NK-92 (cell line): ENCODE measurements around the gene THBS3.
"Not testable (repeated sequence)": the region's sequence is repeated elsewhere in the genome, so short reads cannot be mapped to it uniquely, and the experiment has no call there.

Experiments
- DNase-seq: peaks from one replicate; lab custom pipeline; 2025; ENCODE audit not compliant: unreplicated experiment; lab: John Stamatoyannopoulos, UW

The THBS3 gene

DNA sequence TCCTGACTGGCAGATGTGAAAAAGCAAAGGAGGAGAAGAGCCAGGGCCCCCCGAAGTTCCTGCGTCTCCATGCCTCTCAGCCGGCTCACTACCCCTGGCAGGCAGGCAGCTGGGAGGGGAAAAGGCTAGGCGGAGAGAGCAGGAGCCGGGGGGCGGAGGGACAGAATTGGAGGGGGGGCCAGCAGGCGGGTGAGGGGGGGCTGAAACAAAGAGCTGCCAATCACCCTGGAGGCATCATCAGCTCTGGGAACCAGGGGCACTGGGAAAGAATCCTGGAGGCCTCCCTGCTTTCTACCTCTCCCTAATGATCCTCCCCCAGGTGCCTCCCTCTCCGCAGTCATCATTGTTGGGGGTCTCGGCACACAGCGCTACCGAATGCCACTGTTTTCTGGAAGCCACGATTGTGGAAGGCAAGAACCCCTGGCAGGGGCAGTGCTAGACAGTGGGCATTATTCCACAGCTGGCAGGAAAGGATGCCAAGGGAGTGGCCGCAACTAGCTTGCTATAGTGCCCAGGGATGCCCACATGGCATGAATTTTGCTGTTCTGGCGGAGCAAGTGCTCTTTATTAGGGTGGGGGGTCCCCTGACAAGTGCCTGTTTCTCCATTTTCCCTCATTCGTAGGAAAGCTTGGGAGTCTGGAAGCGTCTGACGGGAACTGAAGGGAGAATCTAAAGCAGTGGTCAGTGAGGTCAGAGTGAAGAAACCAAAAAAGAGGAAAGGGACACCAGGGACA, at the start of gene THBS3:
THBS3 (minus strand) TSS at position 92 of the 735 bp plus-strand sequence; CDS start at position 71, 21 bp downstream.
- DNase-seq = no peak

DNA sequence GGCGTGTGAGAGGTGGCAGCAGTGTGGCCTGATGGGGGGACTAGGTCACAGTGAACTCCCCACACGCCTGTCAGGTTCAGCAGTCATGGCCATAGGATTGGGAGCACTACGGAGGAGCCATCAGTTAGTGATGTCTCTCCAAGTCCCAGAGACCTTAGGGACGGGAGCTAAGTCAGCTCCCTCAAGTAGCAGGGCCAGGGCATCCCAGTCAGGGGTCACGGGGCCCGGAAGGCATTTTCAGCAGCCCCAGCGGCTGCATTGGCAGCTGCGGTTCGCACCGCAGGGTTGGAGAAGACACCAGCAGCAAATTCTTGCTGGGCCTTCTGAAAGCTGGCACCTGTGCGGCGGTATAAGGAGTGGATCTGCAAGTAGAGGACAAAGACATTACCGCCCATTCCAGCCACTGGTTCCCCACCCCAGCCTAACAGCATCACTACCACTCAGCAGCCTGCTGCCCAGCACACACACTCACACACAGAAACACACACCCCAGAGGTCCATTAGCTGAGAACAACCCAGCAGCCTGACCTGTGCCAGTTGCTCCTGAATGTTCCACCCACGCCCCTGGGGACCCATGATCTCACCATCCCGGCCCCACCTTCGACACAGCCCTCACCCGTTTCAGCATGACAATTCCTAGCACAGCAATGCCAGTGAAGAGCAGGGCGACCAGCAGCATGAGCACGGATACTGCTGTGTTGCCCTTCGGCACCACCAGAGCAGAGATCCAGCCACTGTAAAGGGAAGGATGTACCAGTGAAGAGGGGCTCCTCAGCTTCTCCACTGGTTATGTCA, 48.6 kb upstream of the THBS3 start:
- DNase-seq = no peak

- no peak for DNase-seq
These were observed 47.7 kb upstream of the THBS3 start, which contains the start of gene ENTREP3 for GRCh38 chr1:155255243-155256007. Gene ENTREP3, minus strand, starts transcription at chr1:155255483. Its CDS starts 606 bp downstream, at chr1:155254877.

DNA sequence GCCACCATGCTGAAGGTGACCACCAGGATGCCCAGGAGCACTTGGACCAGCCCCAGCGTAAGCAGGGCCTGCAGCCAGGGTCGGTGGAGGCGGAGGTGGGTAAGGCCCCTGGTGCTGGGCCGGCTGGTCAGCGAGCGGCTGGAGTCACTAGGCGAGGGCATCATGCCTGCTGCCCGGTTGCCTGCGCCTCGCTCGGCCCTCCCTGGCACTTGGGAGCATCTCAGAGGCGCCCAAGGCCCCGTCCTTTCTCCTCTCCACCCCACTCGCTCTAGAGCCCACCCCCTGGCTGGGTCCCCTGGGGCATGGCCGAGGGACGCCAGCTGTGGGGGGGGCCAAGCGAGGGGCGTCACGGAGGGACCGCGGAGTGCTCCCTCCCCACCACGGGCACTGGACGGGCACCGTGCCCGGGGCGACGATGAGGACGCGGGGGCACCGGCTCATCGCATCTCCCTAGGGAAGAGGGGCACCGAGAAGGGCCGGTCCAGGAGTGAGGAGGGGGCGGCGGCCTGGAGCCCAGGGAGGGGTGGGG, 47.1 kb upstream of the THBS3 start:
- DNase-seq = no peak

- DNase-seq = no peak
These were observed 46.6 kb upstream of the THBS3 start for GRCh38 chr1:155254228-155254713.

DNA sequence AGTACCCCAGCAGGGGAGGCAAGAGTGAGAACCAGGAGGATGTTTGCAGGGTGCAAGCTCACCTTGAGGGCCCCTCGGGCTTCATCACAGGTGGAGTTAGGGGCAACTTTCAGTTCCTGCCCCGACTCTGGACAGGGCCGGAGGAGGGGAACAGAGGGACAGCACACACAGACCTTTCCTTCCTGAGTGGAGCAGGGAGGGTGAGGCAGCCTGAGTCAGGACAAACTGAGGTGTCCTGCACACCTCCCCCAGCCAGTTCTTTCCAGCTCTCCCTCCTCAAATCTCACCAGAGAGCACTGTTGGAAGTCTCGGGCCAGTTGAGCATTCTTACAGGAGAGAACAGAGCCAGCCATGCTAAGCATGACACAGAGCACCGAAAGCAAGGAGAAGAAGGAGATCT, 46.1 kb upstream of the THBS3 start:
- DNase-seq = no peak

GRCh38 chr1:155253208-155253607, 45.5 kb upstream of the THBS3 start:
- DNase-seq = no peak

GRCh38 chr1:155251566-155251965, 43.9 kb upstream of the THBS3 start:
- no peak for DNase-seq

- DNase-seq = peak; percentile 82
These were observed 43.1 kb upstream of the THBS3 start for GRCh38 chr1:155250633-155251449.

- no peak for DNase-seq
These were observed 42.5 kb upstream of the THBS3 start for GRCh38 chr1:155250246-155250632.

DNA sequence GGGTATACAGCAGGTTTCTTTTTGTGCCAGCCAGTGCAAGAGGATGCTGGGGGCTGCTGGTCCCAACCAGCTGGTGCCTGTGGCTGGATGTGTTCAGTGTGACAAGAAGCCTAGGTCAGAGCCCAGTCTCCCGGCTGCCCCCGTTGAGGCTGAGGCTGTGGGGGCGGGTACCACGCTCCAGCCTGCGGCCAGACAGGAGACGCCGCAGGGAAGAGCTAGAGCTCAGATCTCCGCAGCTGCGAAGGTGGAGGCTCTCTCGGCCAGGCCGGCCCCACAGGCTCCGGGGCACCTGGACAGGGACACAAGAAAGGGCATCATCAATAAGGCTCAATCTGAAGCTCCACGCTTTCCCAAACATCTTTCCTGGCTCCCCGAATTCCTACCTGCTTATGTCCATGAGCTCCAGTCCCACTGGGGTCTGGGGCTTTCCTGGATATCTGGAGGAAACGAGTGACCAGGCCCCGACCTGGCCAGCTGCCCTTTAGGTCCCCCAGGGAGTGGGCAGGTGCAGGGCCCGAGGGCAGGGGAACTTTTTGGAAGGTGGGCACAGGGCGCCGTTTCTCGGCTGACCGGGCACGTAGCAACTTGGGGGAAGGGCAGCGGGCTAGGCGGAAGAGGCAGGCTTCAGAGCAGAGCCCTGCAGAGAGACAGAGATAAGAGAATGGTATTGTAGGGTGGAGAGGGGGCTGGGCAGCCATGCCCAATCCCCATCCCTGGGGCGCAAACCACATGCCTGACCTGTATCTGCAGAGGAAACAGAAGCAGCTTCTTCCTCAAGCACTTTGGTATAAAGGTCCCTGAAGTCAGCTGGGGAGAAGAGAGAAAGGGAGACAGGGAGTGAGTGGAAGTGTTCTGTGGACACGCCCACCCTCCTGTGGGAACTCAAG, 40.2 kb upstream of the THBS3 start:
- no peak for DNase-seq

- not testable (repeated sequence) for DNase-seq
These were observed 39.1 kb upstream of the THBS3 start for GRCh38 chr1:155246796-155247195.

DNA sequence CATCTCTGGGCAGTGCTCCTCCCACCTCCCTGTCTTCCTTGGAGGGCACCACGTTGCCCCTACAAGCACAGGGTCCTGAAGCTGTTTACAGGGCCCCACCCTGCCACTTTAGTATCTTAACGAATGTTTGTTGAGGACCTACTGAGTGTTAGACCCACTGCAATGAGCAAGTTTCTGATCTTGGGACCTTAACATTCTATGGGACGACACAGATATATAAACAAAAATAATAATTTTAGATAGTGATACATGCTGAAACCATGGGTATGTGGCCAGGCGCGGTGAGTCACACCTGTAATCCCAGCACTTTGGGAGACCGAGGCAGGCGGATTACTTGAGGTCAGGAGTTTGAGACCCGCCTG, 37.4 kb upstream of the THBS3 start:
- no peak for DNase-seq

GRCh38 chr1:155244368-155245162, 36.9 kb upstream of the THBS3 start:
- DNase-seq = peak; percentile 77

- DNase-seq = no peak
These were observed 35.2 kb upstream of the THBS3 start for GRCh38 chr1:155242805-155243358.

DNA sequence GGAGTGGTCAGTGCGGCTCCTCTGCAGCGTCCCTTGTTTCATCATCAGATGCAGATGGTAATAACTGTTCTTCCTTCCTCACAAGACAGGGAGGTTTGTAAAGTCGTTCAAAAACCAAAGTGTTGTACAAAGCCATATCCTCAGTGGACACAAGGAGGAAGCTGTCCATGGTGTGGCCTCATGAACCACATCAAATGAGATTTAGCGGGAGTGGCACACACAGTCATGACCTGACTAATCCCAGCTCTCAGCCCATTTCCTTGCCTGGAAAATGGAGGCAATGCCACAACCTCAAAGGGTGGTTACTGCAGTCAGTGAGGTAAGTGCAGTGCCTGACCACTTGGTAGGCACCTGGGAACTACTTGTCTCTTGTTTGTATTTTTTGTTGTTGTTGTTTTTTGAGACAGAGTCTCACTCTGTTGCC, 34.2 kb upstream of the THBS3 start:
- no peak for DNase-seq

- peak; percentile 25 for DNase-seq
These were observed 33.5 kb upstream of the THBS3 start for GRCh38 chr1:155241069-155241679.

- no peak for DNase-seq
These were observed 28.8 kb upstream of the THBS3 start for GRCh38 chr1:155236451-155236850.
